GM12878 (cell line): ENCODE results near the gene ITGA7. TPM values are rescaled to one million over a fixed set of nuclear protein-coding genes. Genes with fewer than 3 reads are reported as not detected.
A peak's percentile ranks its signal among the peaks of the same experiment; 100 is the strongest.

Experiments used
- ATAC-seq: fragments of 200-7000 bp; cut with Tn5 transposase; 3 replicates; pipeline ENCODE4 v1.9.1; 2020; ENCODE audit warnings: mild to moderate bottlenecking, moderate library complexity
- BruUV-seq: library from RNA; stranded (reverse); fragments of 400-500 nt; replicated peaks from 2 replicates; lab custom pipeline; 2021; lab: Mats Ljungman, UMichigan
- CTCF ChIA-PET: fragments of 300-600 bp; sonication (Branson Sonifier 250); formaldehyde crosslinking; extraction: SDS; loops from one replicate; lab custom pipeline; 2021; ENCODE audit warnings: inconsistent platforms; lab: Yijun Ruan, JAX
- POLR2A ChIA-PET: fragments of 350-600 bp; formaldehyde crosslinking; extraction: SDS; loops from one replicate; lab custom pipeline; 2021; ENCODE audit warnings: inconsistent platforms; lab: Charles Lee
- RAD21 ChIA-PET: fragments of 300-600 bp; sonication (Branson Sonifier 250); formaldehyde crosslinking; loops from one replicate; lab custom pipeline; 2023; ENCODE audit warnings: antibody characterized with exemption; ENCODE audit not compliant: unreplicated experiment; lab: Charles Lee
- SMC1A ChIA-PET: fragments of 300-600 bp; sonication (Branson Sonifier 250); formaldehyde crosslinking; loops from one replicate; lab custom pipeline; 2023; ENCODE audit not compliant: unreplicated experiment, uncharacterized antibody; lab: Charles Lee
- DNase-seq: peaks from one replicate; pipeline ENCODE4 v3.0.0-alpha.2; 2011; ENCODE audit warnings: low read depth, low spot score
- FAIRE-seq: peaks from 3 replicates; lab custom pipeline; 2011; peaks lifted over from hg19 to GRCh38; lab: Jason Lieb, UNC
- H2AFZ ChIP-seq: 2 replicates; pipeline ENCODE4 v1.6.0; 2011; ENCODE audit warnings: low read depth, low read length, control low read depth; ENCODE audit not compliant: control insufficient read depth
- H3K27ac ChIP-seq: 2 replicates; pipeline ENCODE4 v1.5.1; 2011; ENCODE audit warnings: control low read depth; ENCODE audit not compliant: control insufficient read depth, insufficient read depth
- H3K27me3 ChIP-seq, 2 experiments: replicated peaks in 1 of 2; 2 replicates each; pipeline versions ENCODE4 v1.6.0 to v1.6.1; 2011; ENCODE audit warnings: low read length in 1 of 2; ENCODE audit not compliant: control insufficient read depth in 2 of 2, insufficient read depth in 2 of 2
- H3K36me3 ChIP-seq, 2 experiments: 2 replicates each; pipeline ENCODE4 v1.5.1; 2011; ENCODE audit warnings: low read length in 1 of 2; ENCODE audit not compliant: control insufficient read depth in 2 of 2, insufficient read depth in 2 of 2
- H3K4me1 ChIP-seq: 2 replicates; pipeline ENCODE4 v1.6.1; 2011; ENCODE audit warnings: mild to moderate bottlenecking, low read length, moderate library complexity, mixed read lengths; ENCODE audit not compliant: control insufficient read depth, insufficient read depth
- H3K4me2 ChIP-seq: 2 replicates; pipeline ENCODE4 v1.6.0; 2011; ENCODE audit warnings: control low read depth; ENCODE audit not compliant: control insufficient read depth, insufficient read depth
- H3K4me3 ChIP-seq: fragments of 200-600 bp; sonication (generic); 2 replicates; pipeline ENCODE4 v1.5.1; 2016
- H3K79me2 ChIP-seq: 2 replicates; pipeline ENCODE4 v1.6.0; 2011; ENCODE audit warnings: low read length; ENCODE audit not compliant: control insufficient read depth, insufficient read depth
- H3K9ac ChIP-seq: 2 replicates; pipeline ENCODE4 v1.8.0; 2011; ENCODE audit warnings: low read length, control low read depth, mixed read lengths; ENCODE audit not compliant: control insufficient read depth, insufficient read depth
- H3K9me3 ChIP-seq: replicated peaks from 3 replicates; pipeline ENCODE4 v1.5.1; 2011; ENCODE audit warnings: mild to moderate bottlenecking, low read length; ENCODE audit not compliant: control insufficient read depth, insufficient read depth
- H4K20me1 ChIP-seq: 2 replicates; pipeline ENCODE4 v1.6.0; 2011; ENCODE audit not compliant: control insufficient read depth, insufficient read depth
- ATF7 ChIP-seq: fragments of 450-650 bp; IDR thresholded peaks from 2 replicates; pipeline ENCODE4 v1.6.1; 2016; ENCODE audit warnings: low read depth, mild to moderate bottlenecking
- BMI1 ChIP-seq: fragments of 450-650 bp; IDR thresholded peaks from 2 replicates; pipeline ENCODE4 v1.6.1; 2016; ENCODE audit warnings: mild to moderate bottlenecking, moderate library complexity, borderline replicate concordance
- CREM ChIP-seq: IDR thresholded peaks from 2 replicates; pipeline ENCODE4 v1.6.1; 2014; ENCODE audit warnings: antibody characterized with exemption, low read depth
- E2F8 ChIP-seq: fragments of 450-650 bp; IDR thresholded peaks from 2 replicates; pipeline ENCODE4 v1.6.1; 2018; ENCODE audit warnings: mild to moderate bottlenecking, low read depth, moderate library complexity; ENCODE audit not compliant: partially characterized antibody
- ELK1 ChIP-seq: IDR thresholded peaks from 2 replicates; pipeline ENCODE4 v1.6.1; 2012; ENCODE audit warnings: low read depth, low read length, improper control_type of control experiment
- IKZF2 ChIP-seq, 2 experiments: fragments of 450-650 bp; IDR thresholded peaks; 2 replicates each; pipeline ENCODE4 v1.6.1; 2017; ENCODE audit warnings: mild to moderate bottlenecking in 2 of 2, moderate library complexity in 2 of 2
- MAX ChIP-seq: IDR thresholded peaks from 2 replicates; pipeline ENCODE4 v1.6.1; 2012; ENCODE audit warnings: low read depth, low read length, improper control_type of control experiment
- MLLT1 ChIP-seq: fragments of 450-650 bp; IDR thresholded peaks from 2 replicates; pipeline ENCODE4 v1.6.1; 2016; ENCODE audit warnings: mild to moderate bottlenecking
- MTA2 ChIP-seq: fragments of 450-650 bp; IDR thresholded peaks from 2 replicates; pipeline ENCODE4 v1.6.1; 2016; ENCODE audit warnings: low read depth, mild to moderate bottlenecking, moderate library complexity
- NBN ChIP-seq: fragments of 450-650 bp; IDR thresholded peaks from 2 replicates; pipeline ENCODE4 v1.6.1; 2016
- PML ChIP-seq: IDR thresholded peaks from 2 replicates; pipeline ENCODE4 v1.6.1; 2012; ENCODE audit warnings: low read length, inconsistent platforms
- RELB ChIP-seq: fragments of 450-650 bp; IDR thresholded peaks from 2 replicates; pipeline ENCODE4 v1.6.1; 2017; ENCODE audit warnings: low read depth, mild to moderate bottlenecking, moderate library complexity
- SMAD1 ChIP-seq: fragments of 450-650 bp; IDR thresholded peaks from 2 replicates; pipeline ENCODE4 v1.6.1; 2018; ENCODE audit warnings: mild to moderate bottlenecking, low read depth; ENCODE audit not compliant: partially characterized antibody
- STAT1 ChIP-seq: fragments of 450-650 bp; conservative IDR thresholded peaks from 2 replicates; pipeline ENCODE4 v1.6.1; 2014; ENCODE audit warnings: antibody characterized with exemption, mild to moderate bottlenecking
- STAT3 ChIP-seq: IDR thresholded peaks from 2 replicates; pipeline ENCODE4 v1.6.1; 2011; ENCODE audit warnings: low read depth, low read length, improper control_type of control experiment
- WGBS: methylation state at CpG from one replicate; pipeline ENCODE4 v1.1.6; 2016; ENCODE audit warnings: low lambda C conversion rate; ENCODE audit not compliant: insufficient replicate concordance, insufficient coverage; ENCODE audit errors: missing lambda C conversion rate; 5-methylcytosine and 5-hydroxymethylcytosine counted together
- in situ Hi-C: fragments of 300-500 bp; cut with MboI; formaldehyde crosslinking; loops from 9 replicates; pipeline ENCODE4 v1.14.3; 2018; ENCODE audit warnings: mixed read lengths
- intact Hi-C: fragments of 100-400 bp; cut with micrococcal nuclease; formaldehyde crosslinking; loops from one replicate; pipeline ENCODE4 v1.14.2; 2022; ENCODE audit not compliant: unreplicated experiment
- polyA plus RNA-seq, 11 experiments: library from polyadenylated mRNA; depleted of rRNA in 4 of 11; unstranded in 6 of 11; stranded (reverse) in 5 of 11; fragments of >200 nt; fragmentation: Nextera tagmentation in 4 of 11; fragmentation: Illumina TruSeq in 1 of 11; extraction: Ambion mirVana in 4 of 11; extraction: Trizol in 1 of 11; gene quantifications; 1 replicate in 1 of 11; 2 replicates in 10 of 11; pipeline versions ENCODE4 v1.2.1 to v1.2.3, GENCODE V29; 2011 to 2016; ENCODE audit warnings: inconsistent platforms in 2 of 11, missing spikeins in 2 of 11, low read depth in 1 of 11
- total RNA-seq, 4 experiments: library from RNA; depleted of rRNA in 3 of 4; stranded (reverse); fragments of >200 nt in 3 of 4; fragmentation: Illumina TruSeq in 1 of 4; extraction: Trizol in 1 of 4; gene quantifications; 2 replicates each; pipeline versions ENCODE4 v1.2.1 to v1.2.3, GENCODE V29; 2013 to 2021

ITGA7 gene
- total and polyA plus RNA-seq, 10 of the 15 experiments (the other 5 are each of a cell fraction or from before 2014, with no cell fraction given), result 0.18 to 5.1 (median 1.5) TPM

- no peak for FAIRE-seq
- CTCF ChIA-PET, result interaction anchor here (0.6 to 6.5 kb wide), 17 partner anchors 9 to 298 kb away, joined by 3 to 80 read pairs (median 4); partner anchors contain the start of genes DNAJC14, ORMDL2, PYM1 and SARNP
- no TSS peak for BruUV-seq
- TF ChIP-seq BMI1, result peak; percentile 51; the same call in 1 of the 2 replicates
- no peak for TF ChIP-seq STAT1
- TF ChIP-seq MLLT1, result peak; percentile 67
- peak; percentile 39; the same call in 1 of the 2 replicates for TF ChIP-seq CREM
- peak; percentile 86 for TF ChIP-seq NBN
- TF ChIP-seq MTA2, result peak; percentile 46; the same call in 1 of the 2 replicates
- TF ChIP-seq RELB, result peak; percentile 59; the same call in 1 of the 2 replicates
- TF ChIP-seq STAT3, result no peak
- TF ChIP-seq ELK1, result no peak
- TF ChIP-seq MAX, result 0 out of 2 replicates have a peak, but pooled peaks have one; percentile 14
- TF ChIP-seq PML, result no peak
- TF ChIP-seq E2F8, result no peak
- peak; percentile 69 for TF ChIP-seq SMAD1
- peak; percentile 30; the same call in 1 of the 2 replicates for TF ChIP-seq ATF7
- TF ChIP-seq IKZF2 (IDR thresholded peaks at IDR 0.05), result peak; percentile 76 to 79
Observed at GRCh38 chr12:55742719-55743405, 35.2 kb upstream of the ITGA7 start, which contains the start of gene GDF11. Gene GDF11, plus strand, starts transcription at chr12:55743122. Its CDS starts 195 bp downstream, at chr12:55743317.

More at GRCh38 chr12:55742719-55743405, 35.2 kb upstream of the ITGA7 start, which contains the start of gene GDF11:
- ATAC-seq, result peak; percentile 32
- H2AFZ ChIP-seq, result peak within 1 kb of the TSS; percentile 73
- H3K9me3 ChIP-seq, result no peaks in the 10 kb centered on the region
- H3K27ac ChIP-seq, result peak within 1 kb of the TSS; percentile 7; the same call in 1 of the 2 replicates
- peak within 1 kb of the TSS; percentile 82 for H3K4me3 ChIP-seq
- ChIA-PET RAD21 (interaction anchor here (0.6 to 2.9 kb wide), 12 partner anchors 13 to 447 kb away, joined by 3 to 12 read pairs (median 4); partner anchors contain the start of genes CD63, DNAJC14, ORMDL2 and PA2G4), POLR2A (interaction anchor here (0.6 to 5.7 kb wide), 9 partner anchors 12 to 375 kb away, joined by 3 to 38 read pairs (median 4); partner anchors contain the start of genes DNAJC14, ORMDL2, RAB5B and SARNP), SMC1A (interaction anchor here (0.9 to 2.9 kb wide), 5 partner anchors 11 to 185 kb away, joined by 3 to 21 read pairs (median 4); partner anchors contain the start of genes ORMDL2, PYM1 and SARNP)
- WGBS, result 3% methylated on average over 16 of the region's 53 CpGs
- no peak for DNase-seq
- in situ Hi-C loops (no loop called here), intact Hi-C loops (no loop called here)
- no peaks in the 10 kb centered on the region for H3K36me3 ChIP-seq
- peaks cover 8% of the 10 kb centered on the region for H3K4me1 ChIP-seq
- H3K9ac ChIP-seq, result peak within 1 kb of the TSS; percentile 49; the same call in 1 of the 2 replicates
- peak within 1 kb of the TSS; percentile 78 for H3K4me2 ChIP-seq
- H4K20me1 ChIP-seq, result no peaks in the 10 kb centered on the region
- no peaks in the 10 kb centered on the region for H3K27me3 ChIP-seq
- H3K79me2 ChIP-seq, result peaks cover 2% of the 10 kb centered on the region
